Measurements from ENCODE around the gene EEFSEC.

DNA sequence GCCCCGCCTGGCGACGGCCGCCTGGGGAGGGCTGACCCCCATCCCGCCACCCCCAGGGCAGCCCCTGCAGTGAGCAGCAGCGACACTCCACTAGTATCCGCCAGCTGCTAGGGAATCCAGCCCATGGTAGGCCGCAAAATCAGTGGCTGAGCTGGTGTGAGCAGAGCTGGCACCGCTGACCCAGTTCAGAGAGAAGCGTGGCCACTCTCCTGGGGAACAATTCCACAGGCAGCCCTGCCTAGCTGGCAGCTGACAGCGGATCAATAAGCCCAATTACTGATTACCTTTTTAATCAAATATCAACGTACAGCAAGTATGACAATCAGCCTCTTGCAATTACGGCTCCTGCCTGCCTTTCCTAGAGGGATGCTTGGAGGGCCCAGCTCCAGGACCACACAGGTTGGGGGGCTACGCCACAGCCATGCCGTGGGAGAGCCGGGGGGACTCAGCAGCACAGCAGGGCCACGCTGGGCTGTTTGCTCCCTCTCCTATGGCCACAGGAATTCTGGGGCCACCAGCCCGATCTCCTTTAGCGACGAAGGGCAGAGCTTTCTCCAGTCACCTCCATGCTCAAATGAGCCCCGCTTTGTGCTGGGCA, 299.5 kb downstream of the EEFSEC start:
- TF ChIP-seq, protein P1, sequence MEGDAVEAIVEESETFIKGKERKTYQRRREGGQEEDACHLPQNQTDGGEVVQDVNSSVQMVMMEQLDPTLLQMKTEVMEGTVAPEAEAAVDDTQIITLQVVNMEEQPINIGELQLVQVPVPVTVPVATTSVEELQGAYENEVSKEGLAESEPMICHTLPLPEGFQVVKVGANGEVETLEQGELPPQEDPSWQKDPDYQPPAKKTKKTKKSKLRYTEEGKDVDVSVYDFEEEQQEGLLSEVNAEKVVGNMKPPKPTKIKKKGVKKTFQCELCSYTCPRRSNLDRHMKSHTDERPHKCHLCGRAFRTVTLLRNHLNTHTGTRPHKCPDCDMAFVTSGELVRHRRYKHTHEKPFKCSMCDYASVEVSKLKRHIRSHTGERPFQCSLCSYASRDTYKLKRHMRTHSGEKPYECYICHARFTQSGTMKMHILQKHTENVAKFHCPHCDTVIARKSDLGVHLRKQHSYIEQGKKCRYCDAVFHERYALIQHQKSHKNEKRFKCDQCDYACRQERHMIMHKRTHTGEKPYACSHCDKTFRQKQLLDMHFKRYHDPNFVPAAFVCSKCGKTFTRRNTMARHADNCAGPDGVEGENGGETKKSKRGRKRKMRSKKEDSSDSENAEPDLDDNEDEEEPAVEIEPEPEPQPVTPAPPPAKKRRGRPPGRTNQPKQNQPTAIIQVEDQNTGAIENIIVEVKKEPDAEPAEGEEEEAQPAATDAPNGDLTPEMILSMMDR (IDR thresholded peaks at IDR 0.05; ENCODE audit: low read depth, low read length) = no peak
- no peak for TF ChIP-seq EZH2phosphoT487 (IDR thresholded peaks at IDR 0.05; ENCODE audit: low read depth)

Measured in OCI-LY3 (cell line).